Gastroesophageal sphincter (tissue), 4 donors: Measurements from ENCODE around the gene ZNF487. TPM values are rescaled to one million over a fixed set of nuclear protein-coding genes. Genes with fewer than 3 reads are reported as not detected.

Source experiments
- ATAC-seq: fragments of 150-250 bp; one replicate; pipeline ENCODE4 v1.9.1; 2016; ENCODE audit warnings: mild to moderate bottlenecking, moderate library complexity
- H3K27ac ChIP-seq, 4 donors: fragments of 200-600 bp; sonication (generic) in 3 of 4; 1 replicate in 3 of 4; 2 replicates in 1 of 4; pipeline ENCODE4 v1.5.1; 2016 to 2019
- H3K27me3 ChIP-seq: fragments of 200-600 bp; sonication (generic); one replicate; pipeline ENCODE4 v1.5.1; 2019
- H3K36me3 ChIP-seq, 2 donors: fragments of 200-600 bp; sonication (generic); one replicate each; pipeline ENCODE4 v1.5.1; 2019; ENCODE audit warnings: control low read depth in 1 of 2
- H3K4me1 ChIP-seq, 3 donors: fragments of 200-600 bp; sonication (generic); 1 replicate in 2 of 3; 2 replicates in 1 of 3; pipeline ENCODE4 v1.5.1; 2016 to 2019; ENCODE audit warnings: control low read depth in 2 of 3
- H3K4me3 ChIP-seq, 2 donors: fragments of 200-600 bp; sonication (generic); one replicate each; pipeline ENCODE4 v1.5.1; 2019; ENCODE audit warnings: mild to moderate bottlenecking in 1 of 2, moderate library complexity in 1 of 2
- H3K9me3 ChIP-seq, 3 donors: fragments of 200-600 bp; sonication (generic); one replicate each; pipeline ENCODE4 v1.5.1; 2017 to 2019; ENCODE audit warnings: control low read depth in 2 of 3
- EP300 ChIP-seq: sonication (generic); formaldehyde crosslinking; IDR thresholded peaks from one replicate; pipeline ENCODE4 v1.6.1; 2017; ENCODE audit warnings: antibody characterized with exemption, mild to moderate bottlenecking
- POLR2A ChIP-seq, 2 donors: fragments of 450-650 bp; IDR thresholded peaks; one replicate each; pipeline ENCODE4 v1.6.1; 2017; ENCODE audit warnings: antibody characterized with exemption in 2 of 2, mild to moderate bottlenecking in 2 of 2, moderate library complexity in 1 of 2
- POLR2AphosphoS5 ChIP-seq: sonication (generic); formaldehyde crosslinking; IDR thresholded peaks from one replicate; pipeline ENCODE4 v1.6.1; 2017; ENCODE audit warnings: antibody characterized with exemption
- WGBS, 2 donors: methylation state at CpG; one replicate each; pipeline ENCODE4 v1.1.5; 2018; ENCODE audit warnings: low coverage in 1 of 2; 5-methylcytosine and 5-hydroxymethylcytosine counted together
- total RNA-seq, 4 donors: library from RNA; depleted of rRNA; stranded (reverse); fragments of >200 nt; gene quantifications; one replicate each; pipeline ENCODE4 v1.1.0, GENCODE V29; 2016
- TF ChIP-seq, protein P1 (sequence below), 4 experiments: fragments of 200-600 bp in 2 of 4; fragments of 450-650 bp in 2 of 4; sonication (generic) in 1 of 4; IDR thresholded peaks; one replicate each; pipeline ENCODE4 v1.5.1; 2017 to 2019; ENCODE audit warnings: antibody characterized with exemption in 4 of 4, mild to moderate bottlenecking in 2 of 4, moderate library complexity in 2 of 4

The ZNF487 gene
- total RNA-seq, 4 donors from 2014 or later, result 5.1 to 22.4 (median 14.0) TPM

DNA sequence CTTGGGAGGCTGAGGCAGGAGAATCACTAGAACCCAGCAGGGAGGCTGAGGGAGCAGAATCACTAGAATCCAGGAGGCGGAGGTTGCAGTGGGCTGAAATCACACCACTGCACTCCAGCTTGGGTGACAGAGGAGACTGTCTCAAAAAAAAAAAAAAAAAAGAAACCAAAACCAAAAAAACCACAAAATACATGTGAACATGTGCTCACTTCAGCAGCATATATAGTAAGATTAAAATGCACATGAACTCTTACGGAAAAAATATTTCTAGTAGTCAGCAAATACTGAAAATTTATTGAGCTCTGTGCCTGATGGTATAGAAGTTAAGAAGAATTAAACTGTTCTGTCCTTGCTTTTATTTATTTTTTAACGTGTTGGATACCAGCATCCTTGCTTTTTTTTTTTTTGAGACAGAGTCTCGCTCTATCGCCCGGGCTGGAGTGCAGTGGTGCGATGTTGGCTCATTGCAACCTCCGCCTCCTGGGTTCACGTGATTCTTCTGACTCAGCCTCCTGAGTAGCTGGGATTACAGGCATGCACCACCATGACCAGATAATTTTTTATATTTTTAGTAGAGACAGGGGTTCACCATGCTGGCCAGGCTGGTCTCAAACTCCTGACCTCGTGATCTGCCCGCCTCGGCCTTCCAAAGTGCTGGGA lies 9.6 kb upstream of the ZNF487 start:
- TF ChIP-seq POLR2AphosphoS5 (no peak), EP300 (no peak), POLR2A (IDR thresholded peaks at IDR 0.05) (no peak)
- TF ChIP-seq, protein P1, sequence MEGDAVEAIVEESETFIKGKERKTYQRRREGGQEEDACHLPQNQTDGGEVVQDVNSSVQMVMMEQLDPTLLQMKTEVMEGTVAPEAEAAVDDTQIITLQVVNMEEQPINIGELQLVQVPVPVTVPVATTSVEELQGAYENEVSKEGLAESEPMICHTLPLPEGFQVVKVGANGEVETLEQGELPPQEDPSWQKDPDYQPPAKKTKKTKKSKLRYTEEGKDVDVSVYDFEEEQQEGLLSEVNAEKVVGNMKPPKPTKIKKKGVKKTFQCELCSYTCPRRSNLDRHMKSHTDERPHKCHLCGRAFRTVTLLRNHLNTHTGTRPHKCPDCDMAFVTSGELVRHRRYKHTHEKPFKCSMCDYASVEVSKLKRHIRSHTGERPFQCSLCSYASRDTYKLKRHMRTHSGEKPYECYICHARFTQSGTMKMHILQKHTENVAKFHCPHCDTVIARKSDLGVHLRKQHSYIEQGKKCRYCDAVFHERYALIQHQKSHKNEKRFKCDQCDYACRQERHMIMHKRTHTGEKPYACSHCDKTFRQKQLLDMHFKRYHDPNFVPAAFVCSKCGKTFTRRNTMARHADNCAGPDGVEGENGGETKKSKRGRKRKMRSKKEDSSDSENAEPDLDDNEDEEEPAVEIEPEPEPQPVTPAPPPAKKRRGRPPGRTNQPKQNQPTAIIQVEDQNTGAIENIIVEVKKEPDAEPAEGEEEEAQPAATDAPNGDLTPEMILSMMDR (IDR thresholded peaks at IDR 0.05), result no peak
- no peaks in the 10 kb centered on the region for H3K27me3 ChIP-seq
- no peak overlapping the region for H3K4me3 ChIP-seq
- H3K27ac ChIP-seq, result no peak overlapping the region
- no peak for ATAC-seq
- 89 to 91% methylated on average over 8 to 10 of the region's 12 CpGs for WGBS, 2 donors
- H3K36me3 ChIP-seq, result no peaks in the 10 kb centered on the region
- no peaks in the 10 kb centered on the region for H3K9me3 ChIP-seq
- H3K4me1 ChIP-seq, result no peaks in the 10 kb centered on the region

GRCh38 chr10:43430926-43431663 lies 5.8 kb upstream of the ZNF487 start:
- no peak for TF ChIP-seq EP300
- TF ChIP-seq, protein P1 (IDR thresholded peaks at IDR 0.05), result no peak
- TF ChIP-seq POLR2AphosphoS5, result no peak
- TF ChIP-seq POLR2A (IDR thresholded peaks at IDR 0.05), result no peak
- 67 to 90% methylated on average over 2 to 8 of the region's 8 CpGs for WGBS, 2 donors
- Histone ChIP-seq H3K4me3 (no peak overlapping the region), H3K9me3 (no peaks in the 10 kb centered on the region), H3K4me1 (peaks cover 0 to 14% (median 3%) of the 10 kb centered on the region in 3 donors), H3K27ac (no peak overlapping the region), H3K27me3 (no peaks in the 10 kb centered on the region), H3K36me3 (no peaks in the 10 kb centered on the region)
- no peak for ATAC-seq

DNA sequence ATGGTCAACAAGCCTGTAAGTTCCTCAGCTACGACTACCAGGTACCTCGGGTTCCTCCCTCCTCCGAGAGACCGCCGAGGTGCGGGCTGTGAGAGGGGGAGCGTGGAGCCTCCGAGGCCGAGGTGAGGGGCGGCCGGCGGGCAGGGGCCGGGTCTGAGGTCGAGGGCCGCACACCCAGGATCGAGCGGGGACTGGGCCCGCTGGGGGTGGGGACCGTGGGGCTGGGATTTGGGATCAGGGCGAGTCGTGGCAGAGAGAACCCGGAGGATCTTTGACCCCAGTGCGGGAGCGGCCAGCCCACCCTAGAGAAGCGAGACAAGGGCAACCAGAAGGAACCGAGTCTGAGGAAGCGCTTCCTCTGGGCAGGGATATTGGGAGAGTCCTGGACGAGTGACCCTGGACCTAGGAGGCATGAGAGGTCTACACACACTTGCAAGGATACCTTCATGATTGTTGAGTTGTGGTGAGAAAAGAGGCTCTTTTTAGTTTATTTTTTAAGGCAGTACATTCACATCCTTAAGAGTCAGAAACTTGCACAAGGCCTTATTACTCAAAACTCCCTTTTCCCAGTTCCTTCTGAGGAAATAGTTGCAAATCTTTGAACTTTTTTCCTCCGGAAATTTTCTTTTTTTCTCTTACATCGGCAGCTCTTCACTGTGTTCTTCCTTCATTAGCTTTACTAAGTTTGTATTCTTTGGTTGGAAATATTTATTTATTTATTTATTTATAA lies 395 bp downstream of the ZNF487 start:
- TF ChIP-seq POLR2A (IDR thresholded peaks at IDR 0.05) (no peak), POLR2AphosphoS5 (peak; percentile 23)
- TF ChIP-seq, protein P1 (IDR thresholded peaks at IDR 0.05), result no peak
- H3K27ac ChIP-seq, result peak overlapping the region; percentile 88 to 98 (median 94)
- 12 to 31% methylated on average over 2 to 8 of the region's 30 CpGs for WGBS, 2 donors
- no peaks in the 10 kb centered on the region for H3K9me3 ChIP-seq
- H3K27me3 ChIP-seq, result no peaks in the 10 kb centered on the region
- H3K4me3 ChIP-seq, result peak overlapping the region; percentile 59 to 60
- ATAC-seq, result no peak
- no peaks in the 10 kb centered on the region for H3K36me3 ChIP-seq
- peaks cover 0 to 28% (median 8%) of the 10 kb centered on the region in 3 donors for H3K4me1 ChIP-seq

DNA sequence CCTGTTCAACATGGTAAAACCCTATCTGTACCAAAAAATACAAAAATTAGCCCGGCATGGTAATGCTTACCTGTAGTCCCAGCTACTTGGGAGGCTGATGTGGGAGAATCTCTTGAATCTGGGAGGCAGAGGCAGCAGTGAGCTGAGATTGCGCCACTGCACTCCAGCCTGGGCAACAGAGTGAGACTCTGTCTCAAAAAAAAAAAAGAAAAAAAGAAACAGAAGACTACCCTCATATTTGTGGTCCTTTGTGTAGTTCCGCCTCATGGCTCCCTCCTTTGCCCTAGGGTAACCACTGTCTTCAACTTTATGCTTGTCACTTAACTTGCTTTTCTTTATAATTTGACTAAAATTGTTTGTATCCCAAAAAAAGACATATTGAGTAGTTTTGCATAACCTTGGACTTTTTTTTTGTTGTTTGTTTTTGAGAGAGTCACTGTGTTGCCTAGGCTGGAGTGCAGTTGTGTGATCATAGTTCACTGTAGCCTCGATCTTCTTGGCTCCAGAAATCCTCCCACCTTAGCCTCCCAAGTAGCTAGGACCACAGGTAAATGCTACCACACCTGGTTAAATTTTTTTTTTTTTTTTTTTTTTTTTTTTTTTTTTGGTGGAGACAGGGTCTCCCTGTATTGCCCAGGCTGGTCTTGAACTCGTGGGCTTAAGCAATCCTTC lies 3.7 kb downstream of the ZNF487 start:
- ATAC-seq, result no peak
- H3K27ac ChIP-seq, result no peak overlapping the region
- TF ChIP-seq, protein P1 (IDR thresholded peaks at IDR 0.05), result no peak
- TF ChIP-seq EP300, result no peak
- no peak for TF ChIP-seq POLR2AphosphoS5
- TF ChIP-seq POLR2A (IDR thresholded peaks at IDR 0.05), result no peak
- H3K9me3 ChIP-seq, result no peaks in the 10 kb centered on the region
- H3K27me3 ChIP-seq, result no peaks in the 10 kb centered on the region
- peaks cover 0 to 17% (median 4%) of the 10 kb centered on the region in 3 donors for H3K4me1 ChIP-seq
- 90 to 92% methylated on average over 4 to 5 of the region's 5 CpGs for WGBS, 2 donors
- H3K36me3 ChIP-seq, result peaks cover 0 to 5% of the 10 kb centered on the region in 2 donors
- H3K4me3 ChIP-seq, result no peak overlapping the region
